WTC11 (cell line): ENCODE results near the gene ANO4.

Experiments used
- CTCF ChIP-seq: fragments of 200-600 bp; IDR thresholded peaks from 2 replicates; pipeline ENCODE4 v1.8.0; 2022; ENCODE audit warnings: antibody characterized with exemption
- TF ChIP-seq, protein P1 (sequence below): sonication (generic); formaldehyde crosslinking; IDR thresholded peaks from 2 replicates; pipeline ENCODE4 v1.8.1; 2022; ENCODE audit warnings: mild to moderate bottlenecking, missing genetic modification reagents, moderate library complexity, borderline replicate concordance

GRCh38 chr12:100868487-100868886, 73.9 kb downstream of the ANO4 start:
- TF ChIP-seq CTCF, result no peak
- TF ChIP-seq, protein P1, sequence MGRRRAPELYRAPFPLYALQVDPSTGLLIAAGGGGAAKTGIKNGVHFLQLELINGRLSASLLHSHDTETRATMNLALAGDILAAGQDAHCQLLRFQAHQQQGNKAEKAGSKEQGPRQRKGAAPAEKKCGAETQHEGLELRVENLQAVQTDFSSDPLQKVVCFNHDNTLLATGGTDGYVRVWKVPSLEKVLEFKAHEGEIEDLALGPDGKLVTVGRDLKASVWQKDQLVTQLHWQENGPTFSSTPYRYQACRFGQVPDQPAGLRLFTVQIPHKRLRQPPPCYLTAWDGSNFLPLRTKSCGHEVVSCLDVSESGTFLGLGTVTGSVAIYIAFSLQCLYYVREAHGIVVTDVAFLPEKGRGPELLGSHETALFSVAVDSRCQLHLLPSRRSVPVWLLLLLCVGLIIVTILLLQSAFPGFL (CRISPR knock-in tag), result no peak
